ENCODE data around the gene GAD2. TPM values are rescaled to one million over a fixed set of nuclear protein-coding genes. Genes with fewer than 3 reads are reported as not detected.
A peak's percentile ranks its signal among the peaks of the same experiment; 100 is the strongest.

GAD2 gene
- total RNA-seq, 6 donors from 2014 or later = not detected

GRCh38 chr10:26254616-26255015, 38.0 kb downstream of the GAD2 start:
- 76 to 86% methylated on average over 7 of the region's 7 CpGs for WGBS, 2 donors
- no peak overlapping the region for H3K27ac ChIP-seq
- DNase-seq (no peak), ATAC-seq (ENCODE audit: low FRiP score in 2 of 2) (no peak)
- no peaks in the 10 kb centered on the region for H3K27me3 ChIP-seq
- no peak for TF ChIP-seq POLR2AphosphoS5 (IDR thresholded peaks at IDR 0.05)
- TF ChIP-seq EP300 (IDR thresholded peaks at IDR 0.05) = no peak
- no peak for TF ChIP-seq CTCF (IDR thresholded peaks at IDR 0.05)
- no peak for TF ChIP-seq POLR2A (IDR thresholded peaks at IDR 0.05)
- H3K4me3 ChIP-seq = no peak overlapping the region
- no peaks in the 10 kb centered on the region for H3K36me3 ChIP-seq
- H3K9me3 ChIP-seq = no peaks in the 10 kb centered on the region
- no peaks in the 10 kb centered on the region for H3K4me1 ChIP-seq

- Histone ChIP-seq H3K4me1 (no peaks in the 10 kb centered on the region), H3K36me3 (no peaks in the 10 kb centered on the region), H3K27ac (no peak overlapping the region), H3K27me3 (no peaks in the 10 kb centered on the region), H3K9me3 (no peaks in the 10 kb centered on the region), H3K4me3 (no peak overlapping the region)
- ATAC-seq (ENCODE audit: low FRiP score in 2 of 2) (no peak), DNase-seq (no peak)
- TF ChIP-seq CTCF (IDR thresholded peaks at IDR 0.05) (no peak), POLR2A (IDR thresholded peaks at IDR 0.05) (no peak)
- 58 to 67% methylated on average over 1 of the region's 1 CpG for WGBS, 2 donors
Measured at GRCh38 chr10:26259341-26259740, 42.8 kb downstream of the GAD2 start.

- no peak for DNase-seq
- no peak for ATAC-seq (ENCODE audit: low FRiP score in 2 of 2)
- Histone ChIP-seq H3K4me1 (no peaks in the 10 kb centered on the region), H3K27ac (no peak overlapping the region), H3K36me3 (no peaks in the 10 kb centered on the region), H3K9me3 (no peaks in the 10 kb centered on the region), H3K4me3 (no peak overlapping the region), H3K27me3 (no peaks in the 10 kb centered on the region)
- TF ChIP-seq POLR2A (IDR thresholded peaks at IDR 0.05) (no peak), CTCF (IDR thresholded peaks at IDR 0.05) (peak in 3 of 6 experiments; percentile 15 to 35 (median 18)), POLR2AphosphoS5 (IDR thresholded peaks at IDR 0.05) (no peak), EP300 (IDR thresholded peaks at IDR 0.05) (no peak)
- 34 to 37% methylated on average over 8 of the region's 8 CpGs for WGBS, 2 donors
Measured at GRCh38 chr10:26269754-26270153, 53.2 kb downstream of the GAD2 start.

- H3K9me3 ChIP-seq = no peaks in the 10 kb centered on the region
- DNase-seq = no peak
- no peaks in the 10 kb centered on the region for H3K27me3 ChIP-seq
- no peak overlapping the region for H3K4me3 ChIP-seq
- H3K4me1 ChIP-seq = no peaks in the 10 kb centered on the region
- H3K27ac ChIP-seq = no peak overlapping the region
- H3K36me3 ChIP-seq = no peaks in the 10 kb centered on the region
- no peak for ATAC-seq (ENCODE audit: low FRiP score in 2 of 2)
- WGBS, 2 donors = 71 to 86% methylated on average over 5 of the region's 5 CpGs
- TF ChIP-seq EP300 (IDR thresholded peaks at IDR 0.05) (no peak), POLR2A (IDR thresholded peaks at IDR 0.05) (no peak), POLR2AphosphoS5 (IDR thresholded peaks at IDR 0.05) (no peak), CTCF (IDR thresholded peaks at IDR 0.05) (no peak)
Measured at GRCh38 chr10:26274391-26274790, 57.8 kb downstream of the GAD2 start.

GRCh38 chr10:26278295-26278694, 61.7 kb downstream of the GAD2 start:
- Histone ChIP-seq H3K27me3 (no peaks in the 10 kb centered on the region), H3K27ac (no peak overlapping the region), H3K9me3 (no peaks in the 10 kb centered on the region), H3K4me3 (no peak overlapping the region), H3K36me3 (no peaks in the 10 kb centered on the region), H3K4me1 (no peaks in the 10 kb centered on the region)
- ATAC-seq (ENCODE audit: low FRiP score in 2 of 2) = no peak
- DNase-seq = no peak
- no peak for TF ChIP-seq POLR2A (IDR thresholded peaks at IDR 0.05)
- no peak for TF ChIP-seq CTCF (IDR thresholded peaks at IDR 0.05)
- TF ChIP-seq POLR2AphosphoS5 (IDR thresholded peaks at IDR 0.05) = no peak
- no peak for TF ChIP-seq EP300 (IDR thresholded peaks at IDR 0.05)
- WGBS, 2 donors = 80 to 90% methylated on average over 3 of the region's 3 CpGs
